Measurements from ENCODE around the gene PTPRM. TPM values are rescaled to one million over a fixed set of nuclear protein-coding genes. Genes with fewer than 3 reads are reported as not detected.

The PTPRM gene
- polyA plus RNA-seq, 1 of the 3 experiments (the other 2 are of a cell fraction): 16.0 TPM

- Histone ChIP-seq H3K9me2 (no peaks in the 10 kb centered on the region), H3K79me2 (ENCODE audit: insufficient read depth) (no peaks in the 10 kb centered on the region), H3K27me3 (ENCODE audit: insufficient read depth) (no peaks in the 10 kb centered on the region), H3K27ac (ENCODE audit: low read depth in 2 of 2, low read length in 1 of 2) (peak overlapping the region in 1 of 2 experiments; percentile 91; a peak in 2 of 4 replicates), H3F3A (replicated peaks; ENCODE audit: insufficient read depth) (no peaks in the 10 kb centered on the region), H3K36me3 (replicated peaks in 1 of 2; ENCODE audit: control insufficient read depth in 1 of 2, insufficient read depth in 2 of 2, low read length in 1 of 2) (no peaks in the 10 kb centered on the region), H3K4me3 (ENCODE audit: low read depth in 2 of 2, low read length in 1 of 2) (no peak overlapping the region), H3K9ac (no peak overlapping the region), H2AFZ (ENCODE audit: low read depth) (no peak overlapping the region), H3K4me1 (ENCODE audit: control insufficient read depth in 1 of 2, insufficient read depth in 2 of 2, low read depth in 1 of 2, low read length in 1 of 2) (peaks cover 0 to 71% of the 10 kb centered on the region in 2 experiments; a peak in 2 of 4 replicates), H4K20me1 (ENCODE audit: insufficient read depth) (no peaks in the 10 kb centered on the region), H3K9me3 (no peaks in the 10 kb centered on the region), H3K4me2 (no peak overlapping the region)
- POLR2A ChIA-PET: interaction anchor here (2.0 kb wide), 1 partner anchor 668 kb away, joined by 6 read pairs; no protein-coding TSS in a partner anchor
- CTCF ChIA-PET: interaction anchor here (0.7 to 3.2 kb wide), 4 partner anchors 129 to 219 kb away, joined by 3 to 16 read pairs (median 5); no protein-coding TSS in a partner anchor
- DNase-seq: no peak
- 57% methylated on average over 7 of the region's 9 CpGs for WGBS (ENCODE audit: low lambda C conversion rate)
- TF ChIP-seq TAF1 (IDR thresholded peaks at IDR 0.05; ENCODE audit: borderline replicate concordance, low read depth, low read length) (no peak), NFIC (IDR thresholded peaks at IDR 0.05; ENCODE audit: borderline replicate concordance) (no peak), ELF1 (IDR thresholded peaks at IDR 0.05) (no peak), MXI1 (IDR thresholded peaks at IDR 0.05; ENCODE audit: low read depth, low read length) (no peak), FOXJ3 (CRISPR knock-in tag; IDR thresholded peaks at IDR 0.05) (no peak), RAD21 (IDR thresholded peaks at IDR 0.05; ENCODE audit: low read length) (no peak), FOXM1 (IDR thresholded peaks at IDR 0.05; ENCODE audit: low read depth) (no peak), RXRA (IDR thresholded peaks at IDR 0.05; ENCODE audit: borderline replicate concordance, low read depth) (no peak), RCOR1 (IDR thresholded peaks at IDR 0.05; ENCODE audit: low read length) (no peak), SIN3A (IDR thresholded peaks at IDR 0.05; ENCODE audit: borderline replicate concordance, low read depth, low read length) (no peak), YY1 (IDR thresholded peaks at IDR 0.05; ENCODE audit: low read depth) (no peak), TCF12 (IDR thresholded peaks at IDR 0.05) (no peak), FOSL2 (IDR thresholded peaks at IDR 0.05; ENCODE audit: borderline replicate concordance, low read depth) (no peak), CHD2 (IDR thresholded peaks at IDR 0.05; ENCODE audit: low read length, partially characterized antibody) (no peak), NRF1 (IDR thresholded peaks at IDR 0.05; ENCODE audit: low read depth, low read length) (no peak), SMC3 (IDR thresholded peaks at IDR 0.05; ENCODE audit: low read depth, low read length) (no peak)
- TF ChIP-seq, protein P1, sequence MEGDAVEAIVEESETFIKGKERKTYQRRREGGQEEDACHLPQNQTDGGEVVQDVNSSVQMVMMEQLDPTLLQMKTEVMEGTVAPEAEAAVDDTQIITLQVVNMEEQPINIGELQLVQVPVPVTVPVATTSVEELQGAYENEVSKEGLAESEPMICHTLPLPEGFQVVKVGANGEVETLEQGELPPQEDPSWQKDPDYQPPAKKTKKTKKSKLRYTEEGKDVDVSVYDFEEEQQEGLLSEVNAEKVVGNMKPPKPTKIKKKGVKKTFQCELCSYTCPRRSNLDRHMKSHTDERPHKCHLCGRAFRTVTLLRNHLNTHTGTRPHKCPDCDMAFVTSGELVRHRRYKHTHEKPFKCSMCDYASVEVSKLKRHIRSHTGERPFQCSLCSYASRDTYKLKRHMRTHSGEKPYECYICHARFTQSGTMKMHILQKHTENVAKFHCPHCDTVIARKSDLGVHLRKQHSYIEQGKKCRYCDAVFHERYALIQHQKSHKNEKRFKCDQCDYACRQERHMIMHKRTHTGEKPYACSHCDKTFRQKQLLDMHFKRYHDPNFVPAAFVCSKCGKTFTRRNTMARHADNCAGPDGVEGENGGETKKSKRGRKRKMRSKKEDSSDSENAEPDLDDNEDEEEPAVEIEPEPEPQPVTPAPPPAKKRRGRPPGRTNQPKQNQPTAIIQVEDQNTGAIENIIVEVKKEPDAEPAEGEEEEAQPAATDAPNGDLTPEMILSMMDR (IDR thresholded peaks at IDR 0.05): no peak
- TF ChIP-seq, protein P2, sequence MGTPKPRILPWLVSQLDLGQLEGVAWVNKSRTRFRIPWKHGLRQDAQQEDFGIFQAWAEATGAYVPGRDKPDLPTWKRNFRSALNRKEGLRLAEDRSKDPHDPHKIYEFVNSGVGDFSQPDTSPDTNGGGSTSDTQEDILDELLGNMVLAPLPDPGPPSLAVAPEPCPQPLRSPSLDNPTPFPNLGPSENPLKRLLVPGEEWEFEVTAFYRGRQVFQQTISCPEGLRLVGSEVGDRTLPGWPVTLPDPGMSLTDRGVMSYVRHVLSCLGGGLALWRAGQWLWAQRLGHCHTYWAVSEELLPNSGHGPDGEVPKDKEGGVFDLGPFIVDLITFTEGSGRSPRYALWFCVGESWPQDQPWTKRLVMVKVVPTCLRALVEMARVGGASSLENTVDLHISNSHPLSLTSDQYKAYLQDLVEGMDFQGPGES (IDR thresholded peaks at IDR 0.05; ENCODE audit: low read depth, low read length): no peak
These were observed 693.7 kb downstream of the PTPRM start for GRCh38 chr18:8260827-8261226.
